AG09309 (cell line): ENCODE results near the gene TRIM3.

ENCODE experiments used
- DNase-seq: peaks from one replicate; pipeline ENCODE4 v3.0.0-alpha.2; 2010; ENCODE audit warnings: low read depth
- H3K4me3 ChIP-seq: 2 replicates; pipeline ENCODE4 v1.5.1; 2011; ENCODE audit warnings: mild to moderate bottlenecking, low read depth, low read length, moderate library complexity; ENCODE audit not compliant: control insufficient read depth
- CTCF ChIP-seq: IDR thresholded peaks from 2 replicates; pipeline ENCODE4 v1.5.1; 2011; ENCODE audit warnings: mild to moderate bottlenecking, low read depth, low read length, inconsistent platforms; ENCODE audit not compliant: insufficient read depth, control insufficient read depth; ENCODE audit errors: missing control alignments

Gene TRIM3

GRCh38 chr11:6472934-6473333 lies 807 bp downstream of the TRIM3 start:
- TF ChIP-seq CTCF, result no peak
- peak overlapping the region; percentile 82 for H3K4me3 ChIP-seq
- no peak for DNase-seq

DNA sequence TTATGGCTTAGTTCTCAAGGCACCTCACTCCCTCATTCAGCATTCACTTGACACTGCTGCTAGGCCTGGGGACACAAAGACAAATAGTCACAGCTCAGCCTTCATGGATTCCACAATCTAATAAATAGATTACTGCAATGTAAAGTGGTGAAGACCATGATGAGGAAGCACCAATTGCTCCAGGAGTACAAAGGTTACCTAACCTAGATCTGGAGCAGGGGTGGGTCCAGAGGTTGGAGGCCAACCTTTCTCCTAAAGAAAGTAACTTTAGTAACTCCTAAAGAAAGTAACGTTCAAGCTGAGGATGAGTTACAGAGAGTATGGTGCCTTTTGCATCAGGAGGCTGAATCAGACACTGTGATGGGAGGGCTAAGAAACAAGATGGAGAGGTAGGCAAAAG lies 4.1 kb downstream of the TRIM3 start:
- no peak for TF ChIP-seq CTCF
- DNase-seq, result no peak
- H3K4me3 ChIP-seq, result no peak overlapping the region

DNA sequence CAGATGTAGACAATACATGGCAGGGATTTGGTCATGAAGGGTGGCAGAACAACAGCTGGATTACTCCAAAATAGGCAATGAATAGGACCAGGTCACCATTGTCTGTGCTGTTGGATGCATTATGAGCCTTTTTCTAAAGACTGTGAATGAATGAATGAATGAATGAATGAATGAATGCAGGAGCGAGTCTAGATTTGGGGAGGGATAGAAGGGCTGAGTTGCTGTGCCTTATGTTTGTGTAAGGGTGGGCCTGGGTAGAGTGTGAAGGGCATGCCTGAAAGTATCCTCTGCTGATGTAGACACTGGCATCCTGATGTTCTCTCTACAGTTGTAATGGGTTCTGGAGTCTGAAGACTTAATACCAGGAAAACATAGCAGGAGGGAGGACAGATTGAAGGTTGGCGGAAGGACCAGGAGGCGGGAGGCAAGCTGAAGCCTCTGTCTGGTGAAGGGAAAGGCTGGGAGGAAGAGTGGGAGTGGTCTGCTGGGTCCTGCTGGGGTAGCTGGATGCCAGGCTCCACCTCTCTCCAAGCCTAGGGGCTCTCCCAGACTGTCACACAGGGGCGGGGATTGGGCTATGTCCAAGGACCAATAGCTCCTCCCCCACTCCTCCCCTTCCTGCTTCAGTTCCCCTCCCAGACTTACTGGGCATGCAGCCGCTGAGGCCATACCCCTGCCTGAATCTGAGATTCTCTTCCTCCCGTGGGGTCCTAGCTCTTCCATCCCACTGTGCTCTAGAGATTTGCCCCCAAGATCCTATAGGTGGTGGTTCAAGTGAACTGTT lies 4.8 kb downstream of the TRIM3 start:
- no peak for DNase-seq
- TF ChIP-seq CTCF, result no peak
- H3K4me3 ChIP-seq, result no peak overlapping the region

DNA sequence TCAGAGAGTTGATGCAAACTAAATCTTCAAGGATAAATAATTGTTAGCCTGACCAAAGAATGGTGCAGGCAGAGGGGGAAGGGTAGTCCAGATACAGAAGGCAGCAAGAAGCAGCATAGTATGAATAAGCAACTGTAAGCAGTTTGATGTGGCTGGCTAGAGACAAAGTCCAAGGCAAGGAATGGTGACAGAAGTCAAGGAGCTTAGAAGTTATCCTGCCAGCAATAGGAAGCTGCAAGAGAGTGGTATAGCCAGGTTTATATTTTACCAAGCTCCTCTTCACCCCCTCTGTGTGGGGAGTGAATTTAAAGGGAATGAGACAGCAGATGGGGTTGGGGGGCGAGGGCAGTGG lies 14.7 kb downstream of the TRIM3 start:
- no peak for DNase-seq
- no peak overlapping the region for H3K4me3 ChIP-seq
- TF ChIP-seq CTCF, result no peak

DNA sequence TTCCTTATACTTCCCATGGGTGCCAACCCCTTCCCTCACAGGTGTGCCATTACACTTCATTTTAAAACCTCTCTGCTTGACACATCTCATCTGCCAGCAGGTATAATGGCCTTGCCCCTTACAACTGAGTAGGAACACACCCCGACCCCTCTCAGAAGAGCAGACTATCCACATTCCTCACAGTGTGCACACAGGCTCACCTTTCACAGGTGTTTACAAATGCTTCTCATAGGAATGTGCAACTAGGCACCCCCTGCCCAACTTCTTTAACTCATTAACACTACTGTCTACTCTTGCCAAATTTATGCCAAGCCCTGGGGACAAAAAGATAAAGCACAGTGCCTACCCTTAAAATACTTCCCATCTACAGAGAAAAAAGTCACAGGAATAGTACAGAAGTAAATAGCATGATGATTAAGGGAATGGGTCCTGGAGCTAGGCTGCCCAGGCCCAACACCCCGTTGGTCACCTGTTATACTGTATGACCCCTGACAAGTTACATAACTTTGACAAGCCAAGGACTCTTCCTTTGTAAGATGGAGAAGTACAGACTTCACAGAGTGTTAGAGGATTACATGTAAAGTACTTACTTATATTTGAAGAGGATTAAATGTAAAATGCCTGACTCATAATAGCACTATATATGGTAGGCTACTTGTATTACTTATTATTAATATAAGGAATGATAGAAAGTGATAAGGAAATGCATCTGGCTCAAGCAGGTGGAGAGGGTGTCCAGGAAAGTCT lies 15.2 kb downstream of the TRIM3 start:
- TF ChIP-seq CTCF, result no peak
- H3K4me3 ChIP-seq, result no peak overlapping the region
- no peak for DNase-seq

DNA sequence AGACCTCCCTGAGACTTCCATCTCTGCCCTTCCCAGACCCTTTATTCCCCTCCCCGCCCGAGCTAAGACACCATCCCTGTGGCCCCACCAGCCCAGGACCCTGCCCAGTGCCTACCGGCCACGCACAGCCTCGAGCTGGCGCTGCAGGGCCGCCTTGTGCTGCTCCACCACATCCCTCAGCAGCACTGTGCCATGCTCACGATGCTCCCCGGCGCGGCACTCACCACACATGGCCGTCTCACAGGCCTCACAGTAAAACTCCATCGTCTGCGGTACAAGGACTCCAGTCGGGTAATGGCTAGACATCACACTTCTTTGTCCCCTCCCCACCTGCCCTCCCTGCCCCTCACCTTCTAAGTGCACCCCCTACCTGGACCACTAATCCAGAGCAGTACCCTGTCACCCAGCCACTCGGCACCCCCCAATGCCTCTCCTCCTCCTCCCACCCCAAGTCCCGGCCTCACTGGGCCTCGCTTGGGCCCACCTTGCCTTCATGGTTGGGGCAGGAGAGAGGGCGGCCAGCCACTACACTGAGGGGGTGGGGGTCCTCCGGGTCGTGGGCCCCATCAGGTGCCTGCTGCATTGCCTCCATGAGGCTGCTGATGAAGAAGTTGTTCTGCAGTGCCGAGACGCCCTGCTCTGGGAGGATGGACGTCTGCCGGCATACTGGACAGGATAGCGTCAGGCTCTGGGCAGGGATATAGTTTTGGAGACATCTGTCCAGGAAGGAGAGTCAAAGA lies 16.0 kb downstream of the TRIM3 start:
- no peak for DNase-seq
- no peak for TF ChIP-seq CTCF
- no peak overlapping the region for H3K4me3 ChIP-seq
